Activated CD4-positive, alpha-beta T cell treated with anti-CD3 and anti-CD28 coated beads for 48 hours (primary cell): ENCODE measurements around the gene SLC41A3.
A peak's percentile ranks its signal among the peaks of the same experiment; 100 is the strongest.
"Not testable (repeated sequence)": the region's sequence is repeated elsewhere in the genome, so short reads cannot be mapped to it uniquely, and the experiment has no call there.

Source experiments
- DNase-seq: peaks from one replicate; pipeline ENCODE4 v3.0.0-alpha.2; 2020

SLC41A3 gene

DNA sequence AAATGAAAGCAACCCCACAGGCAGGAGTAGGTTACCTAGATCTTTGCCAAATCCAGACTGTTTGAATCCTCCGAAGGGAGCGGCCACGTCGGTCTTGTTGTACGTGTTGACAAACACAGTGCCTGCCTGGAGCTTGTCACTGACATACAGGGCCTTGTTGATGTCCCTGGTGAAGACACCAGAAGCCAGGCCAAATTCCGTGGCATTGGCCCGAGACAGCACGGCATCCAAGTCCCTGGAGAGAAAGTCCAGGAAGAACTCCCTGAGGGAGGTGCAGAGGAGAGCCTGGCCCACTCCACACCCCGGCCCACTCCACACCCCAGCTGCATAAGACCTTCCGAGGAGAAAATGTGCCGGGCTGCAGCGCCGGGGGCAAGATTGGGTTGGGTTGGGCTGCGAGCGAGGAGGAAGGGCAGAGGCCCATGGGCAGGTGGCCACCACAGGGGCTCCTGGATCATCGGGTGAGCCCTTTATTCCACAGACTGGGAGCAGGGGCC, 21.8 kb upstream of the SLC41A3 start:
- DNase-seq: no peak

GRCh38 chr3:126104742-126105605, 21.1 kb upstream of the SLC41A3 start:
- no peak for DNase-seq

GRCh38 chr3:126104028-126104635, 20.2 kb upstream of the SLC41A3 start:
- no peak for DNase-seq

GRCh38 chr3:126103121-126104027, 19.4 kb upstream of the SLC41A3 start:
- no peak for DNase-seq

DNA sequence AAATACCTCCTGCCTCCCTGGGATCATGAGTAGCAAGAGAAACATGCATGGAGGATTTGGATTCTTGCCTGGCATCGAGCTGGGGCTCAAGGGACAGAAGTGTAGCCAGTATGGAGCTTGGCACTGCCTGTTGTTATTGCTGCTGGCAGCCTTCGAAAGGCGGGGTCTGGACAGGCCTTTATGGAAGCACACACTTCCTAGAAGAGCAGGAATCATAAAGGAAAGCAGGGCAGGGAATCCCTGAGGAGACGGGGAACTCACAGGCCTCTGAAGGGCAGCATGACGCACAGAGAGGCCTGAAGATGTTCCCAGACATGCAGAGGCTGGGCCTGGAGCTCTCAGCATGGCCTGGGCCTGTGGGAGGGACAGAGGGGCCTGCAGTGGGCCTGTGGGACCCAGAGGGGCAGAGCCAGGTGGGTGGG, 18.6 kb upstream of the SLC41A3 start:
- DNase-seq: no peak

DNA sequence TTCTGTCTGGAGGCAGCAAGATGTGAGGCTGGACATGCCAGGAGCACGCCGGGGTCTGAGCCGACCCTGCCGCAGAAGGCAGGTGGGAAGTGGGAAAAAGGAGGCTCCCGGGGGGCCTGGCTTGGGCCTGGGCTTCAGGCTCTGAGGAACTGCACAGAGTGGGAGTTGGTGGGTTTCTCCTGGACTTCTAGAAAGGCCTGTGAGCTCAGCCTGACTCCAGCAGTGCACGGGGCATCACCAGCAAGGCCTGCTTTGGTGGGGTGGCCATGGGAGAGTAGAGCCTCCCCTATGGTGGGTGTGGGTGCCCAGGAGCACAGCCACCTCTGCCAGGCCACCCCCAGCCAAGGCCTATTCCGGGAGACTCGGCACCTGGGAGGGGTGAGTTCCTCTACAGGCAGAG, 18.1 kb upstream of the SLC41A3 start:
- DNase-seq: no peak

- no peak for DNase-seq
Observed at GRCh38 chr3:126101521-126101982, 17.6 kb upstream of the SLC41A3 start.

- no peak for DNase-seq
Observed at GRCh38 chr3:126100634-126101301, 16.8 kb upstream of the SLC41A3 start.

DNA sequence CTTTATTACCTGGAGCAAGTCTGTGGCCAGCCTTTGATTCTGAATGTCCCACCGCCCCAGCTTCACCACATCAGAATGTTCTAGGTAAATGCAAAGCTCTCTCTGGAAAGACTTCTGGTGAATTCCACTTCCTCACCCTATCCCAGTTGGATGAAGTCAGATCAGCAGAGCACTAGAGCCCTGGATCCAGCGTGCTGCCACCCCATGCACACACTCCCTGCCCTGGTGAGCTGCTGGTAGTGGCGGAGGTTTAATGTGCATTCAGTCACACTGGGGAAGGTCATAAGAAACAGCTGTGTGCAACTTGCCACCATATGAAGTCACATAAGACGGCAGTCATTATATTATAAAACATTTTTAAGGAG, 16.3 kb upstream of the SLC41A3 start:
- DNase-seq: no peak

- no peak for DNase-seq
Observed at GRCh38 chr3:126098391-126098858, 14.5 kb upstream of the SLC41A3 start.

- DNase-seq: no peak
Observed at GRCh38 chr3:126097801-126098200, 13.9 kb upstream of the SLC41A3 start.

DNA sequence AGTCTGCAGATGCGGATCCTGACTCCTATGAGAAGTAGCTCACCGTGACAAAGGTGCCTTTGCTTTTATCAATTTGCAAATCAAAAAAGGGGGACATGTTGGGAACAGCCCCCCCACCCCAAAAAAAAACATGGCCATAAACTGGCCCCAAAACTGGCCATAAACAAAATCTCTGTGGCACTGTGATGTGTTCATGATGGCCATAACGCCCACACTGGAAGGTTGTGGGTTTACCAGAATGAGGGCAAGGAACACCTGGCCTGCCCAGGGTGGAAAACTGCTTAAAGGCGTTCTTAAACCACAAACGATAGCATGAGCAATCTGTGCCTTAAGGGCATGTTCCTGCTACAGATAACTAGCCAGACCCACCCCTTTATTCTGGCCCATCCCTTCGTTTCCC, 12.3 kb upstream of the SLC41A3 start:
- DNase-seq: not testable (repeated sequence)

DNA sequence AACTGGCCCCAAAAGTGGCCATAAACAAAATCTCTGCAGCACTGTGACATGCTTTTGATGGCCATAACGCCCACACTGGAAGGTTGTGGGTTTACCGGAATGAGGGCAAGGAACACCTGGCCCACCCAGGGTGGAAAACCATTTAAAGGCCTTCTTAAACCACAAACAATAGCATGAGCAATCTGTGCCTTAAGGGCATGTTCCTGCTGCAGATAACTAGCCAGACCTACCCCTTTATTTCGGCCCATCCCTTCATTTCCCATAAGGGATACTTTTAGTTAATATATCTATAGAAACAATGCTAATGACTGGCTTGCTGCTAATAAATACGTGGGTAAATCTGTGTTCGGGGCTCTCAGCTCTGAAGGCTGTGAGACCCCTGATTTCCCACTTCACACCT, 8.2 kb upstream of the SLC41A3 start:
- not testable (repeated sequence) for DNase-seq

GRCh38 chr3:126087552-126088175, 3.7 kb upstream of the SLC41A3 start:
- no peak for DNase-seq

DNA sequence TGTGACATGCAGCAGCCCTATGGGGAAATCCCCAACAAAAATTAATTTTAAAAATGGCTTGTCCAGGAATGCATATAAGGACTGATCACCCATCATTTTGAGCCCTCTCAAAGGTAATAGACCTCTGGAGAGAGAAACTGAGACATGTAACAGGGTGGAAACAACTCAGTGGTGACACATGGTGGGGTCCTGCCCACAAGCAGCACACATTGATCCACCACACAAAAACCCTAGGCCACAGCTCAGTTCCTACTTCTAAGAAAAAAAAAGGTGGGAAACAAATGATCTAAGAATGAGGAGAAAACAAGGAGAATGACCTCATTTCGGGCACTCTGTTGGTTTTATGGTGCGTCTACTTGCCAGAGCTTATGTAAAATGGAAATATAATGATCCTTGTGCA, 1.9 kb upstream of the SLC41A3 start:
- no peak for DNase-seq

DNA sequence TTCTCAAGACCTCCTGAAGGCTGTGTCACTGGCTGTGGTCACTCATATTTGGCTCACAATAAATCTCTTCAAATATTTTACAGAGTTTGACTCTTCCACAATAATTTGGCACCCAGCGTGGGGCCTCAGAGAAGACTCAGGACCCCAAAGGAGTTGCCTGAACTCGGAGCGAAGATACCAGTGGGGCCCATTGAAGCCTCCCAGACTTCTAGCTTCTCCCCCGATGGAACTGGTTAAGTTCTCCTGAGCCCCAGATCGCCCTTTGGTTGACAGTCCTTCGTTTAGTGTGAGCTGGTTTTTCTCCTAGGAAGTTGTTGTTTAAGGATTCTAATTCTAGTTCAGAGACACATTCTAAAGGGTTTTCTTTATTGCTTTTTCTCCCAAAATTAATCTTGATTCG, 1.4 kb upstream of the SLC41A3 start:
- DNase-seq: no peak

DNA sequence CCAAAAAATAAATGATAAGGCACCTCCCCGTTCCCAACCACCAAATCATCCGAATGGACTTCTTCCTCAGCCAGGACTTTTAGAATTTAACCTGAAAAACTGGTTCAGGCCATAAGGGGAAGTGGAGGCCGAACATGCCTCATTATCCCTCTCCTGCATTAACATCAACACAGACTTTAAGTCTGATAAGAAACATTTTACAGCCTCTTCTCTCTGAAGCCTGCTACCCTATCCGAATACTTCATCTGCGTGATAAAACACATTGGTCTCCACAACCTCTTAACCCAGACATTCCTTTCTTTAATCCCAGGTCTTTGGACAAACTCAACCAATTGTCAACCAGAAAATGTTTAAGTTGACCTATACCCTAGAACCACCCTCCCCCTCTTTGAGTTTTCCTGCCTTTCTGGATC, 850 bp upstream of the SLC41A3 start:
- no peak for DNase-seq

DNA sequence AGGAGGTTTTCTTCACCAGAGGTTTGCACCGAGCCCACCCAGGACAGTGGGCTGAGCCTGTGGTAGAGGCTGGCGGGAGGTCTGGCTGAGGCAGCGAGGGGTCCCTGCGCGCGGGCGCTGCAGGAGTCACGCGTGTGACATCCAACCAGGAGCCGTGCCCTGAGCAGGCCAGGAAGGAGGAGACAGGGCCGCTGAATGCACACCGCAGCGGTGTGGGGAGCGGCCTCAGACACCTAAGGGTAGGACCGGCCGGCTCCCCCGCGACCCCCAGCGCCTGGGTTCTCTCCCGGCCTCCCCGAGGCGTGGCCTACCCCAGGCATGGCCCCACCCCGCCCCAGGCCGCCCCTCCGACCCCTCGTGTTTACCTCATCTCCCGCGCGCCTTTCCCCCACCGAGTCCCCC, 412 bp downstream of the SLC41A3 start:
- DNase-seq: peak; percentile 67

DNA sequence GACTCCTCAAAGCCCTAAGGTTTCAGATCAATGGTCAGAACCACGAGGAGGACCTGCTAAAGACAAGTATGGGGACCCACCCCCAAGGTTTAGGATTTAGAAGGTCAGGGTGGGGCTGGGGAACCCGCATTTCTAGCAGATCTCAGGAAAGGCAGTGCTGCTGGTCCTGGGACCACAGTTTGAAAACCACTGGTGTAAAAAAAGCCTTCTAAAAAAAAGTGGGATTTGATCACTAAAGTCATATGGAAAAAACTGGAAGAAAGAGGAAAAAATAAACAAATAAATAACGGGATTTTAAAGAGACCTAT, 832 bp downstream of the SLC41A3 start:
- DNase-seq: no peak

GRCh38 chr3:126082362-126083137, 1.4 kb downstream of the SLC41A3 start:
- DNase-seq: no peak

- DNase-seq: peak; percentile 44
Observed at GRCh38 chr3:126081618-126082361, 2.1 kb downstream of the SLC41A3 start.
